Forelimb muscle (tissue), 1 donor: ENCODE data around the gene LXN. TPM values are rescaled to one million over a fixed set of nuclear protein-coding genes. Genes with fewer than 3 reads are reported as not detected.

Source experiments
- DNase-seq: peaks from one replicate; pipeline ENCODE4 v3.0.0-alpha.2; 2013; ENCODE audit warnings: low read depth
- polyA plus RNA-seq: library from polyadenylated mRNA; unstranded; fragments of 120-200 nt; gene quantifications from one replicate; pipeline ENCODE4 v1.2.1, GENCODE V29; 2013; ENCODE audit not compliant: insufficient read length

LXN gene
- polyA plus RNA-seq, 1 donor = 17.1 TPM

- DNase-seq = no peak
These were observed 630 bp downstream of the LXN start for GRCh38 chr3:158671821-158672214.

GRCh38 chr3:158668506-158668905, 3.9 kb downstream of the LXN start:
- DNase-seq = no peak

- DNase-seq = no peak
These were observed 6.0 kb downstream of the LXN start for GRCh38 chr3:158666416-158666815.

GRCh38 chr3:158663832-158664231, 8.6 kb downstream of the LXN start:
- DNase-seq = no peak

GRCh38 chr3:158663246-158663645, 9.2 kb downstream of the LXN start:
- DNase-seq = no peak

- DNase-seq = no peak
These were observed 11.7 kb downstream of the LXN start for GRCh38 chr3:158660711-158661110.

- DNase-seq = no peak
These were observed 12.8 kb downstream of the LXN start for GRCh38 chr3:158659454-158660237.

- DNase-seq = no peak
These were observed 13.6 kb downstream of the LXN start for GRCh38 chr3:158658889-158659288.

- no peak for DNase-seq
These were observed 20.0 kb downstream of the LXN start for GRCh38 chr3:158652463-158652862.

GRCh38 chr3:158651192-158651591, 21.3 kb downstream of the LXN start:
- DNase-seq = no peak

GRCh38 chr3:158649791-158650190, 22.7 kb downstream of the LXN start:
- no peak for DNase-seq

GRCh38 chr3:158644345-158644908, 28.0 kb downstream of the LXN start, which contains the start of gene GFM1:
TSS of gene GFM1 (plus strand) at chr3:158644527. CDS start at chr3:158644635, 108 bp downstream.
- DNase-seq = peak; percentile 88

- DNase-seq = no peak
These were observed 29.8 kb downstream of the LXN start for GRCh38 chr3:158642474-158643210.

GRCh38 chr3:158642005-158642404, 30.4 kb downstream of the LXN start:
- no peak for DNase-seq

GRCh38 chr3:158640646-158641045, 31.8 kb downstream of the LXN start:
- DNase-seq = no peak

GRCh38 chr3:158631981-158632380, 40.5 kb downstream of the LXN start:
- DNase-seq = no peak

GRCh38 chr3:158625881-158626280, 46.6 kb downstream of the LXN start:
- no peak for DNase-seq

GRCh38 chr3:158617982-158618875, 54.2 kb downstream of the LXN start:
- DNase-seq = no peak
